Superior temporal gyrus (tissue), 1 donor: ENCODE results near the gene NUP62.
"Not testable (repeated sequence)": the region's sequence is repeated elsewhere in the genome, so short reads cannot be mapped to it uniquely, and the experiment has no call there.

Source experiments
- DNase-seq: peaks from one replicate; pipeline ENCODE4 v3.0.0-alpha.2; 2016; ENCODE audit errors: extremely low spot score

NUP62 gene

GRCh38 chr19:49951806-49952478 is 22.6 kb upstream of the NUP62 start:
- DNase-seq = no peak

GRCh38 chr19:49950956-49951526 is 21.7 kb upstream of the NUP62 start:
- DNase-seq = no peak

- DNase-seq = no peak
Measured at GRCh38 chr19:49950590-49950948, 21.3 kb upstream of the NUP62 start.

DNA sequence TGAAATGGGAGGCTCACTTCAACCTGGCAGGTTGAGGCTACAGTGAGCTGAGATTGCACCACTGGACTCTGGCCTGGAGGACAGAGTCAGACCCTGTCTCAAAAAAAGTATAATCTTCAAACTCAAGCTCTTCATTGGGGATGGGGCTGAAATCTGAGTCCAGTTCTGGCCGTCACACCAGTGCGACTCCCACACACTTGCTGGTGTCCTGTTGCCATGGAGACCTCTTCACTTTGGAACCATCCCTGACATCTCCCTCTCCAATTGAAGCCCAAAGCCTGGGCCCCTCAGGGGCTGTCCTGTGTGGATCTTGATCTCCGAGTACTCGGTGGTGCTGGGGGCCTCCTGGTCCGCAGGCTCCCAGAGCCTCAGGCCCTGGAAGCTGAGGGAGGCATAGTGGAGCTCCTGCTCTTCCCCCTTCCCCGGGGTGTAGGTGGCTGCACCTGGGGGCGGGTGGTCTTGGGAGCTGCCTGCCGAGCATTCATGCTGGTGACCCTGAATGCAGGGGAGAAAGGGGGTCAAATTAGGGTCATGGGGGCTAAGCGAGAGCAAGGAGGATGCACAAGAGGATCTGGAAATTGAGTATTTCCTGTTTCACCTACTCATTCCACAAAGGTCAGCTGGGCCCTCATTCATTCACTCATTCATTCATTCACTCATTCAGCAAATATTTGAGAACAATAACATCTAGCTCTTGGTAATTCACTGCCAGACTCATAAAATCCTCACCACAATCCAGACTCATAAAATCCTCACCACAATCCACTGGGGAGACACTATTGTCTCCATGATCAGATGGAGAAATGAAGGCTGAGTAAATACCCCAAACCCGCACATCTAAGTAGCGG is 20.7 kb upstream of the NUP62 start:
- no peak for DNase-seq

DNA sequence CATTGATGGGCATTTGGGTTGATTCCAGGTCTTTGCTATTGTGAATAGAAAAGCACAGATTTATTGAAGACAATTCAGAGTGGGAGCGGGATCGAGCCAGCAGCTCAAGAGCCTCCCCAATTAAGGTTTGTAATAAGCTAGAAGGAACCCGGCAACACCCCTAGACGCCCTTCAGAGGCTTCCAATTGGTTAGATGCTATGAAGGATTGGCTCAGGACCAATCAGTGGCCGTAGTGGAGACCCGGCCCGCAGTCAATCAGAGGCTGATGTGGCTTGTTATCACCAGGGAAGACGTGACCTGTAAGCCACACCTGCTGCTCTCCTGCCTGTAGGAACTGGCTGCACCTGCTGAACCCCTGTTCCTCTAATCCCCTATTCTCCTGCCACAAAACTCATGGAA is 17.1 kb upstream of the NUP62 start:
- no peak for DNase-seq

DNA sequence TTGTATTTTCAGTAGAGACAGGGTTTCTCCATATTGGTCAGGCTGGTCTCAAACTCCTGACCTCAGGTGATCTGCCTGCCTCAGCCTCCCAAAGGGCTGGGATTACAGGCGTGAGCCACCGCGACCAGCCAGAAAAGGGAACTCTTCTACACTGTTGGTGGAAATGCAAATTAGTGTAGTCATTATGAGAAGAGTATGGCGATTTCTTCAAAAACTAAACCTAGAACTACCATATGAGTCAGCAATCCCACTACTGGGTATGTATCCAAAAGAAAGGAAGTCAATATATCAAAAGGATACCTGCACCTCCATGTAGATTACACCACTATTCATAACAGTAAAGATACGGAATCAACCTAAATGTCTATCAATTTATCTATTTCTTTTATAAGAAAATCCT is 15.3 kb upstream of the NUP62 start:
- DNase-seq = not testable (repeated sequence)

- no peak for DNase-seq
Measured at GRCh38 chr19:49940482-49940791, 11.1 kb upstream of the NUP62 start.

DNA sequence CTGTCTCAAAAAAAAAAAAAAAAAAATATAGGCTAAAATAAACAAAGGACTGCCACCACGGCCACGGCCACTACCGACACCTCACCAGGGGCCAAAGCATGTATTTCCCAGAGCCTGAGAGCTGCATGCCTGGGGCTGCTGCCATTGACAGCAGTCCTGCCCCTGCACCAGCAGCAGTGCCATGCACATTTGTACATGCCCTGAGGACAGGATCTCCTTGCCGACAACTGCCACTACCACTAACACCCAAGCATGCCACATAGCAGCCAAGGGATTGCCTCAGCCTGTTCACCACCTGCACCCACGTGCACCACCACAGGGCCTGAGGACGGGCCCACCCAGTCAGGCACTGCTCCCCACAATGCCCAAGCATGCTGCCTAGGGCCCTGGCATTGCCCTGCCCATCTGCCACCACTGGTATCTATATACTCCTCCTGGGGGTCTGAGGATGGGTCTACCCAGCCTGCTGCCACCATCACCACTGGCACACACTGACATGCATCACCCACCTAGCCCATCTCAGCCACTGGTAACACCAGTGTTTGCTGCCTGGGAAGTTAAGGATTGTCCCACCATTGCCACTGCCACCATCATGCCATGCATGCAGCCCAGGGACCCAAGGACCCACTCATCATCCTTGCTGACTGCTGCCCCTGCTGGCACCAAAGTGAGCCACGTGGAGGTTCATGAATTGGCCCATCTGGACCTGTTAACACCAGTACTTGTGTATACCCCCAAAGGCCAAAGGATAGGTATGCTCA is 10.6 kb upstream of the NUP62 start:
- no peak for DNase-seq

DNA sequence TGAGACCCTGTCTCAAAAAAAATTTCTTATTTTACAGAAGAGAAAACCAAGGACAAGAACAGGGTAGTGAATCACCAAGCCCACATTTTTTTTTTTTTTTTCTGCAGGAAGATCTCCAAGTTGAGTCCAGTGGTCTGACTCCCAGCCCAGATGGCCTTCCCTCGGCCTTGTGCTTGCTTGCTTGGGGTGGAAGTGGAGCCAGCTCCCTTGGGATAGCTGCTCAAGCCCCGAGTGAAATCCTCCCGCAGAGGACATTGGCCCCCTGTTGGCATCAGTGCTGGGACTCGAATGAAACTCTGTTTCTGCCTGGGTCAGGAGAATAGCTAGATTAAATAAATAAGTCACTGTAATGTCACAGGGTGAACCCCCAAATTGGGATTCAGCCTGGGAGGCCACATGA is 9.4 kb upstream of the NUP62 start:
- DNase-seq = no peak

DNA sequence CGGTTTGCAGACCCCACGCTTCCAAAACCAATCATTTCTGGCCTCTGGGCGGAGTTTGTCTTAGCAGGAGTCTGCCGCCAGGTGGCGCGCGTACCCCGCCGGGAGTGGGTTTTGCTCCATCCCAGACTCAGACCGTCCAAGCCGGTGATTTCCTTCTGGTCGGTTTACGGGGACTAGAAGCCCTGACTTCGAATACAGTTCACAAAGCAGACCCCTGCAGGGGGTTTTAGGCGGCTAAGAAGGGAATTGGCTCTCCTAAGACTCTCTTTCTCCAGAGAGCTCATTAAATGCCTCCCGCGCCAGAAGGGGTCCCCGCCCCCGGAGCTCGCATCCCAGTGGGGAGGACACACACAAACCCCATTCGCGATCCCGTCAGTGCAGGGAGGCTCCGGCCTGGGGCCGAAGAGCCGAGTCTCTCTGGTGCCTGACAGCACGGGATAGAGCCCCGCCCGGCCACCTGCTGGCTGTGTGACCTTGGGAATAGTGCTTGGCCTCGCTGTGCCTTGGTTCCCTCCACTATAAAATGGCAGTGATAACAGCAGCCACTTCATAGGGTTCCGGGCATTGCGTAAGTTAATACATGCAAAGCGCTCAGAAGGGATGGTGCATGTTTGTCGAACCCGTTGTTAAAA is 8.6 kb upstream of the NUP62 start:
- peak; percentile 83 for DNase-seq

GRCh38 chr19:49936549-49936948 is 7.2 kb upstream of the NUP62 start:
- DNase-seq = no peak

DNA sequence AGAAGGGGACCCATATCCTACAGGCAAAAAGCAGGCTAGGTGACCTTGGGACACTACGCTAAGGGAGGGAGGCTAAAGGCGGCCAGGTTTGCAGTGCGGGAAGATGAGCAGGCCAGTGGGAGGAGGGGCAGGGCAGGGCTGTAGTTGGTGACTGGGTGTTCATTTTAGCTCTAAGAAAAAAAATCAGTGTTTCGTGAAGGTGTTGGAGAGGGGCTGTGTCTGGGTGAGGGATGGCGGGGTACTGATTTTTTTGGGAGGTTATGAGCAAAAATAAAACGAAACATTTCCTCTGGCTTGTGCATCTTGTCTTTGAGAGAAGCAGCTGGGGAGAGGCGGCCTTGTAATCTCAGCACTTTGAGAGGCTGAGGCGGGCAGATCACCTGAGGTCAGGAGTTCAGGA is 4.3 kb upstream of the NUP62 start:
- no peak for DNase-seq

DNA sequence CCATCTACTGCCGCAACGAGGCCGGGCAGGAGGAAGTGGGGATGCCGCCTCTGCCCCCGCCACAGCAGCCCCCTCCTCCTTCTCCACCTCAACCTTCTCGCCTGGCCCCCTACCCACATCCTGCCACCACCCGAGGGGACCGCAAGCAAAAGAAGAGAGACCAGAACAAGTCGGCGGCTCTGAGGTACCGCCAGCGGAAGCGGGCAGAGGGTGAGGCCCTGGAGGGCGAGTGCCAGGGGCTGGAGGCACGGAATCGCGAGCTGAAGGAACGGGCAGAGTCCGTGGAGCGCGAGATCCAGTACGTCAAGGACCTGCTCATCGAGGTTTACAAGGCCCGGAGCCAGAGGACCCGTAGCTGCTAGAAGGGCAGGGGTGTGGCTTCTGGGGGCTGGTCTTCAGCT is 3.4 kb upstream of the NUP62 start:
- no peak for DNase-seq

DNA sequence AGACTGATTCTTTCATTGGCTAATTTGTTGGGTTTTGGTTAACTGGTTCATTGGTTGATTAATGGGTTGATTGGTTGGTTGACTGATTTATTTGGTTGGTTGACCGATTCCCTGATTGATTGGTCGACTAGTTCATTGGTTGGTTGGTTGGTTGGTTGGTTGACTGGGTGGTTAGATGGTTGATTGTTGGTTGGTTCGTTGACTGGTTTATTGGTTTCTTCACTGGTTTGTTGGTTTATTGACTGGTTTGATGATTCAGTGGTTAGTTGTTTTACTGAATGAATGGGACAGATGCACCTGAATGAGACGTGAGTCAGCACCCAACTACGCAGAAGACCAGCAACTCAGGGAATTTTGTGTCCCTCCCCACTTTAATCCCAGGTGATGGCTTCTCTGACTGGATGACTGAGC is 2.7 kb upstream of the NUP62 start:
- no peak for DNase-seq

- no peak for DNase-seq
Measured at GRCh38 chr19:49931293-49932040, 2.2 kb upstream of the NUP62 start.

GRCh38 chr19:49930483-49931011 is 1.2 kb upstream of the NUP62 start:
- DNase-seq = no peak

GRCh38 chr19:49929611-49930482 is 543 bp upstream of the NUP62 start:
- peak; percentile 94 for DNase-seq

DNA sequence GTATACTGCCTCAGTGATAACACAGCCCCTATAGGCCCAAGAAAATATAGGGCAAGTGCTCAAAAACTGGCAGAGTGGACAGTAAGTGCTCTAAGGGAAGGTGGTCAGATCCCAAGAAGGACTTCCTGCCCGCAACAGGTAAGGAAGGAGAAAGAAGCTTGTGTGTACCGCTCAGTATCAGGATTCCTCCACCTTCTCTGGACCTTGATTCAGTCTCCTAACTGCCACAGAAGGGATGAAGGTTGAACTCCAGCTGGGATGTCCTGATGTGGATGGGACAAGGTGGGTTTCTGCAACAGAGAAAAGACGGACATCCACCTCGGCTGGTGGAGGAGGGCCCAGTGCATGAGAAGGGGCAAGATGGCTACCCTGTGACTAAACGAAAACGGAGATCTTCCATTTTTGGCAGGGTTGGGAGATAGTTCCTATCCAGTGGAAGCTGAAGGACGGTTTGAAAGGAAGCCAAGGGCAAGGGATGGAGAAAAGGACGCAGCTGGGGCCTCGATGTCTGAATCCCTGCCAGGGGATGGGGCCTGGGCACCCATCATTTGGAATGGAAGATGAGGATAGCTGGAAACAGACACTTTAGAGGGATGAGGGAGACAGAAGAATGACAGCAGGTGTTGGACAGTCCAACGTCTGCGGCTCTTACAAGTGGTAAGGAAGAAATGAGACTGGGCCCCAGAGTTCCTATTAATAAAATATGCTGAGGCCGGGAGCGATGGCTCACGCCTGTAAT is 1.6 kb downstream of the NUP62 start:
- DNase-seq = no peak

- DNase-seq = no peak
Measured at GRCh38 chr19:49926515-49926914, 2.8 kb downstream of the NUP62 start.
